Activated CD4-positive, alpha-beta T cell treated with anti-CD3 and anti-CD28 coated beads, Interleukin-10, Interleukin-2, amounts not matched to agents 100 ng/mL and 50 ng/mL, durations not matched to agents 16 hours and 8 hours (primary cell): ENCODE measurements around the gene TLCD3B.

Experiments
- DNase-seq: peaks from one replicate; pipeline ENCODE4 v3.0.0-alpha.2; 2020

TLCD3B gene, protein sequence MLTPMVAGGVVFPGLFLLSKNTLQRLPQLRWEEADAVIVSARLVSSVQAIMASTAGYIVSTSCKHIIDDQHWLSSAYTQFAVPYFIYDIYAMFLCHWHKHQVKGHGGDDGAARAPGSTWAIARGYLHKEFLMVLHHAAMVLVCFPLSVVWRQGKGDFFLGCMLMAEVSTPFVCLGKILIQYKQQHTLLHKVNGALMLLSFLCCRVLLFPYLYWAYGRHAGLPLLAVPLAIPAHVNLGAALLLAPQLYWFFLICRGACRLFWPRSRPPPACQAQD

DNA sequence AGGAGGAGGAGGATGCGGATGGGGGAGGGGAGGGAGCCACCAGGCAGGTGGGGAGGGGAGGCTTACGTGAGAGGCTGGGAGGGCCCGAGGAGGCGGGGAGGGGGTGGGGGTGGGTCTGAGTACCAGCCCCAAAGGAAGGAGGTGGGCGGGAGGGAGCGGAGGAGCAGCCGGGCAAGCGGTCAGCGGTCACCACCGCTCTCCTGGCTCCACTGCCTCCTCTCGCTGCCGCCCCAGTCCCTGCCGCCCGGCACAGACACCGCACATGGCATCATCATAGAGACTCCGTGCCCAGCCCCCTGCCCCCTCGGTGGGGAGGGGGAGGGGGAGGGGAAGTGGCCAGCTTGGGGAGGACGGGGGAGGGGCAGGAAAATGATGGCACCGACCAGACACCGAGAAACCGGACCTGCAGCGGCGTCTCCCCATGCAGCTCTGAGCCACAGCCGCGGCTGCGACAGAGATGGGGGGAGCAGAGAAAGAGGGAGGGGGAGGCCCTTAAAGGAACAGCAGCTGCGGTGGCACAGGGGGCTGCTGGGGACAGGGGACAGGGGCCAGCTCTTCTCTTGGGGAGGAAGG is at the start of gene TLCD3B:
TLCD3B (minus strand) TSS at position 431 of the 573 bp plus-strand sequence. CDS start 744 bp downstream, outside the sequence.
- DNase-seq, result no peak

DNA sequence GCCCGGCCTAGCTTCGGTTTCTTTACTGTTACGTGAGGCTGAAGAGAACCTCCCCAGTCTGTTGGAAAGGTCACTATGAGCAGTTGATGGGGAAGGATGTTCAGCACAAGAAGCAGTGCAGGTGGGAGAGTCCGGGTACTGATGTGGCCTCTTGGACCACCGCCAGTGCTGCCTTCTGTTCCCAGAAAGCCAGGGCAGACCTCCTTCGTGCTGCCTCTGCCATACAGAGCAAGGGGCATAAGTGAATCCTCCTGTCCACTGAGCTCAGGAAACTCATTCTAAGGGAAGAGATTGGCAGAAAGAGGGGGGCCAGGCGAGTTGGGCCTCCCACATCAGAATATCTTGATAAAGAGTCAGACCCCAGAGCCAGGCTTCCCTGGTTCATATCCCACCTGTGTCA is 48.4 kb upstream of the TLCD3B start:
- DNase-seq, result no peak

DNA sequence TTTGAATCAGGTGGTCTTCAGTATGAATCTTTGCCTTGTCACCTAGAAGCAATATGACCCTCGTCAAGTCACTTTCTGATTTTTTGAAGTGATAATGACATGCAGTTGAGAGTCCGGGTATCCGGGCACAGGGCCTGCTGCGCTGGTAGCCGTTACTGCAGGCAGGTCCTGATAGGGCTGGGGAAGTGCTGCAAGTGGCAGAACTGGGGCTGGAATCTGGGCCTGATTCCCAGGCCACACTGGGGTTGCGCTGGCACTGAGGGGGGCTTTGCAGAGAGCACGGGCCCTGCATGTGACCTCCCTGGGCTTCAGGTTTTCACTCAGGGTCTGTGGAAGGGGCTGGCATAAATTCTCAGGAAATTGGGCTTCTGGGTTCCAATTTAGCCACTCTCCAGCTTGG is 47.7 kb upstream of the TLCD3B start:
- no peak for DNase-seq

DNA sequence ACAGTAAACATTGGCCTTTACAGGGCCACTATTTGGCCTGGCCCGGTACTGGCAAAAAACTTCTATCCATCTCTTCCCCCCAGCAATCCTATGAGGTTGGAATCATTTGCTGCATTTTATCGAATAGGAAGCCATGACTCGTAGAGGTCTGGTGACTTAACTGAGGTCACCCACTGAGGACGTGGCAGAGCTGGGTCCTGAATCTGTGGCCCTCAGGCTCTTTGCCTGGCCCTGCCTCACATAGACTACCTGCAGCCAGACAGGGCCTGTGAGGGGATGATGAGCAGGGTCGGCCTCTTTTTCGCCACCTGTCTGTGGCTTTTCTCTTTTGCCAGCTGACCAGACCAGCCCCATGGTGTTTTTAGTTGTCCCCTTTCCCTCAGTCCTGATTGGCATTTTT is 46.6 kb upstream of the TLCD3B start:
- DNase-seq, result no peak

DNA sequence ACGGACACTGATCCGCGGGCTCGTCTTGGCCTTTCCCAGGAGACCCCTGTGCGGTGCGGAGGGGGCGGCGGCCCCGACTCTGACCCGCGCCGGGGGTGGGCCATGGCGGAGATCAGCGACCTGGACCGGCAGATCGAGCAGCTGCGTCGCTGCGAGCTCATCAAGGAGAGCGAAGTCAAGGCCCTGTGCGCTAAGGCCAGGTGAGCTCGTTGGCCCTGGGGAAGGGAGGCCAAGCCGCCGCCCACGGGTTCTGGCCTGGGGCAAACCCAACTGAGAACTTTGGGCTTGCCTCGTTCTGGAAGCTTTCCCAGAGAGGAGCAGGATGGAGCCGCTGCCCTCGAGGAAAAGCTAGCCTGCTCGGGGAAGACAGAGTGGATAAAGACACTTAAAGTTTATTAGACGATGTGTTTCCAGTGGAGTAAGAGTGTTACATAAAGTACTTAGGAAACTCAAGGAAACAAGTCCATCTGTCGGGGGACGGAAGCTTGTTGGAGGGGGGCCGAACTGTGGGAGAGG is 45.3 kb upstream of the TLCD3B start:
- DNase-seq, result no peak

DNA sequence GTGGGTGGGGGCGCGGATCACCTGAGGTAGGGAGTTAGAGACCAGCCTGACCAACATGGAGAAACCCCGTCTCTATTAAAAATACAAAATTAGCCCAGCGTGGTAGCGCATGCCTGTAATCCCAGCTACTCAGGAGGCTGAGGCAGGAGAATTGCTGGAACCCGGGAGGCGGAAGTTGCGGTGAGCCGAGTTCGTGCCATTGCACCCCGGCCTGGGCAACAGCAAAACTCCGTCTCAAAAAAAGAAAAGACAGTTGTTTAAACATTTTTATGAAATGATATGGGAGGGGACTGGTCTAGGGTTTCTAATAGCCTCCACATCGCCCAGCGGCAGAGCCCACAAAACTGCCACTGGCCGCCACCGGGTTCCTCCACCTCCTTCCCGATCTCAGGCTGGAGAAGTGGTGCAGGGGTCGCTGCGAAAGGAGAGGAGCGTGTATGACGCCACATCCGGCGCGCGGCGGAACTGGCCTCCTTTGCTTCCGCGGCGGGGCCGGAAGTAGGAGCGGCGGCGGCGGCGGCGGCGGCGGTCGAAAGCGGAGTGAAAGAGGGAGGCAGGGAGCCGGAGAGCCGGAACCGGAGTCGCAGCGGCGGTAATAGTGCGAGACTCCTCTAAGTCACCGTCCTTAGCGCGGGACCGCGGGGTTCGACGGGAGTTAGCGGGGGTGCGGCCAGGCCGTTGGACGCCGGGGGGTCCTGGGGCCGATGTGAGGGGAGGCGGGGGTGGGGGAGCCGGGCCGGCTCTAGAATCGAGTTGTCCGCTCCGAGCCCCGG is 44.6 kb upstream of the TLCD3B start, which contains the start of gene PPP4C:
PPP4C (plus strand) TSS at position 492 of the 773 bp plus-strand sequence. CDS start 384 bp downstream, outside the sequence.
- peak; percentile 92 for DNase-seq

DNA sequence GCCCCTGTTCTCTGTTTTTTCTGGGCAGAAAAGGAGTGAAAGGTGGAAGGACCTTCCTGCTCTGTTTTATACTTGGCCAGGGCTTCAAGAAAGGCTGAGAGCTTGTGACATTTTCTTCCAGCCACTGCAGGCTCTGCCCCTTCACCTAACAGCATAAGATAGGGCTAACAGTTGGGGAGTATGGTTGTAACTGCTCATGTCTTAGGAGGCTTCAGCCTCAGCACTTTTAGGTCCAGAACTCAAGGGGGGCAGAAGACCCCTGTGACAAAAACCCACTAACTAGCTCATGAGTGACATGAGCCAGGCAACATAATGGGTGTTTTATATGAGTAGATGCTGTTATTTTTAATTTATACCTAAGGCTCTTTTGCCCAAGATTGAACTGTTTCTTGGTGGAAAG is 39.4 kb upstream of the TLCD3B start:
- DNase-seq, result no peak

DNA sequence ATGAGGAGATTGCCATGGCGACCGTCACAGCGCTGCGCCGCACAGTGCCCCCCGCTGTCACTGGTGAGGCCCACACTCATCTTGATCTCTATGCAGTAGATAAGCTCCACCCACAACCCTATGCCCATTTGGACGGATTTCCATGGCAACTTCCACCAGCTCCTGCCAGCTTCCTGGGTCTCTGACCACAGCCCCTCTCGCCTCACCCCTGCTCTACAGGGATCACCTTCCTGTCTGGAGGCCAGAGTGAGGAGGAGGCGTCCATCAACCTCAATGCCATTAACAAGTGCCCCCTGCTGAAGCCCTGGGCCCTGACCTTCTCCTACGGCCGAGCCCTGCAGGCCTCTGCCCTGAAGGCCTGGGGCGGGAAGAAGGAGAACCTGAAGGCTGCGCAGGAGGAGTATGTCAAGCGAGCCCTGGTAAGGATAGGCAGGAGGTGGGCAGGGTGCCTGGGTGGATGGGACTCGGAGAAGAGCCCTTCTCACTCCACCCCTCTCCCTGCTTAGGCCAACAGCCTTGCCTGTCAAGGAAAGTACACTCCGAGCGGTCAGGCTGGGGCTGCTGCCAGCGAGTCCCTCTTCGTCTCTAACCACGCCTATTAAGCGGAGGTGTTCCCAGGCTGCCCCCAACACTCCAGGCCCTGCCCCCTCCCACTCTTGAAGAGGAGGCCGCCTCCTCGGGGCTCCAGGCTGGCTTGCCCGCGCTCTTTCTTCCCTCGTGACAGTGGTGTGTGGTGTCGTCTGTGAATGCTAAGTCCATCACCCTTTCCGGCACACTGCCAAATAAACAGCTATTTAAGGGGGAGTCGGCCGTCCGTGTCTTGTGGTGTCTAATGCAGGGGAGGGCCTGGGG is 38.8 kb upstream of the TLCD3B start:
- DNase-seq, result no peak

DNA sequence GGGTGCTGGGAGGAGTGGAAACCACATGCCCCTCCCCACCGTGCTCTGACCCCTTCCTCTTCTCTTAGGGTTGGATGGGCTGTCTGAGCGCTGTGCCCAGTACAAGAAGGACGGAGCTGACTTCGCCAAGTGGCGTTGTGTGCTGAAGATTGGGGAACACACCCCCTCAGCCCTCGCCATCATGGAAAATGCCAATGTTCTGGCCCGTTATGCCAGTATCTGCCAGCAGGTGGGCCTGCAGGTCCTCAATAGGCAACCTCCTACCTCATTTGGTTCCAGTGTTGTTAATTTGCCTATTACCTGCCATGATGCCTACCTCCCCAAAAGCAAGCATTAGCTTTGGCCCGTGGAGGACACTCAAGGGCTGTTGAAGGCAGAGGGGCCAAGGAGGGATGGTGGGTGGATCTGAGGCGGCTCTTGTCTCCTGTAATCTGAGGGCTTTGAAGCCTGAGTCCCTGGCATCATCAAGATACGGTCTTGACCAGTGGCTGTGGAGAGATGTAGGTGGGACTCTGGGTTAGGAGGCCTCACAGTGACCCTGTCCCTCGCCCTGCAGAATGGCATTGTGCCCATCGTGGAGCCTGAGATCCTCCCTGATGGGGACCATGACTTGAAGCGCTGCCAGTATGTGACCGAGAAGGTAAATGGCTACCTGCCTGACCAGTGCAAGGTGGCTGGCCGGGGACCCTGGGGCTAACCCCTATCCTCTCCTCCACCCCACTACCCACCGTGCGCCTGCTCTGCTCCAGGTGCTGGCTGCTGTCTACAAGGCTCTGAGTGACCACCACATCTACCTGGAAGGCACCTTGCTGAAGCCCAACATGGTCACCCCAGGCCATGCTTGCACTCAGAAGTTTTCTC is 37.9 kb upstream of the TLCD3B start:
- peak; percentile 48 for DNase-seq

DNA sequence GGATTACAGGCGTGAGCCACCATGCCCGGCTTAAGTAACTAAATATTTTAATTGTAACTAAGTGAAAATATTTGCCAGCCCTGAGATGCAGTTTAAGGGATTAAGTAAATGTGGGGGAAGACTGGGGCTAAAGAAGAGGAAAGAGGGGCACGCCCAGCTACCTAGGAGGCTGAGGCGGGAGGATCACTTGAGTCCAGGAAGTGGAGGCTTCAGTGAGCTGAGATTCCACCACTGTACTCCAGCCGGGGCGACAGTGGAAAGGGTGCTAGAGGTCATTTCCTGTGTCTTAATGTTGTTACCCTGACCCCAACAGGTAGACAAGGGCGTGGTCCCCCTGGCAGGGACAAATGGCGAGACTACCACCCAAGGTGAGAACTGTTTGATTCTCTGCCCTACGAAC is 37.3 kb upstream of the TLCD3B start:
- no peak for DNase-seq

DNA sequence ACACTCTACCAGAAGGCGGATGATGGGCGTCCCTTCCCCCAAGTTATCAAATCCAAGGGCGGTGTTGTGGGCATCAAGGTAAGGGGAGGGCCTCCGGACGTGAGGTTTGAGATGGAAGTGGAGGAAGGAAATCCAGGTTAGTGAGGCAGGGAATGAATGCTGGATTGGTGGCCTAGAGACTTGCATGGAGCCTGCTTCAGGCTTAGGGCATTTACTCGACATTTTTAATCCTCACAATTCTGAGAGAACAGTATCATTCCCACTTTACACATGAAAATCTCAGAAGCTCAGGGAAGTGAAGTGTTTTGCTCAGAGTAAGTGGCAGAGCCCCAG is 36.5 kb upstream of the TLCD3B start:
- DNase-seq, result no peak

DNA sequence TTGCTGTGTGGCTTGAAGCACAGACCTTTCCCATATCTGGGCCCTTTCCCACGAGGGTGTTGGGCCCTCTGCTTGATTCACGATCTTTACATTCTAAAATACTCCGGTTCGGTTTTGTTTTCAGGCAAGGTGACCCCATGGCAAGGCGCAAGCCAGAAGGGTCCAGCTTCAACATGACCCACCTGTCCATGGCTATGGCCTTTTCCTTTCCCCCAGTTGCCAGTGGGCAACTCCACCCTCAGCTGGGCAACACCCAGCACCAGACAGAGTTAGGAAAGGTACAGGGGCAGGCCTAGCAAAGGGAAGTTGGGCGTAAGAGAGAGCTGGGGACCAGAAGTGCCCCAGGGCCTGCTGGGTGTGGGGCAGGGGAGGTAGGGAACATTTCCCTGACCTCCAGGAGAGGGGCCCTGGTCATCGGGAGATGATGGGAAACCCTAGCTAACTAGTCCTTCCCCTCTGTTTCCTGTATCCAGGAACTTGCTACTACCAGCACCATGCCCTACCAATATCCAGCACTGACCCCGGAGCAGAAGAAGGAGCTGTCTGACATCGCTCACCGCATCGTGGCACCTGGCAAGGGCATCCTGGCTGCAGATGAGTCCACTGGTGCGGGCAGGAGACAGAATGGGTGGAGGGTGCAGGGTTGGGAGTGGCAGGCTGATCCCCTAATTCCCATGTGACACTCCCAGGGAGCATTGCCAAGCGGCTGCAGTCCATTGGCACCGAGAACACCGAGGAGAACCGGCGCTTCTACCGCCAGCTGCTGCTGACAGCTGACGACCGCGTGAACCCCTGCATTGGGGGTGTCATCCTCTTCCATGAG is 35.9 kb upstream of the TLCD3B start:
- DNase-seq, result no peak

DNA sequence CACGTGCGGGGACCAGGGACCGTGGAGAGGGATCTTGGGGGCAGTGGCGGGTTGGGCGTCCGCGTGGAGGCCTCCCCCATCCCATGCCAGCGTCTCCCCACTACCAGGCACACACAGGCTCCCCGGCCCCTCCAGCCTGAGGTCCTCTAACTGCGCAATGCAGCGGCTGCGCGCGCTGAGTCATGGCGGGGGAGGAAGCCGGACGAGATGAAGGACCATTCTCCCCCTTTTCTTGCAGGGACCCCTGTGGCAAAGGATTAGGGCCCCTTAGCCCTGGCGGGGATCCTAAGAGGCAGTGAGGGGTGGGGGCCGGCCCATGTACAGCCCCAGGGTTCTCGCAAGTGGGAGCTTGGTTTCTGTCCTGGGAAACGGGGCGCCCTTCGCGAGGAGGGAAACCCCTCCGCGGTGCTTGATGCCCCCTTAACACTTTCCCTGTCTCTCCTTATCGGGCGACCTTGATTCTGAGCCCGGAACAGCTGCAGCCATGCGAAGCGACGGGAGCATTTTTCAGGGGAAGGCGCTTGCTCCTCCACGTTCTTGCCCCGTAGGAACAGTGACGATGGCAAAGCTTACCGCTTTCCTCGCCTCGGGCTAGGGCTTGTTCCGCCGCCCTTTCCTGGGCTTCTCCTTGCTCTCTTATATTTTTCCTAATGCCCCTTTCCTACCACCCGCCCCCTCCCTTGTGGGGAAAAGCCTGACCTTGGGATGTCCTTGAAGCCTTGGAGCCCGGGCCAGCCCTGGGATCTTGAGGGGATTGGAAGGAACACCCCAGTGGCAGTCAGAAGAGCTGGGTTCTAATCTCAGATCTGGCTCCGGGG is 35.1 kb upstream of the TLCD3B start:
- DNase-seq, result no peak

DNA sequence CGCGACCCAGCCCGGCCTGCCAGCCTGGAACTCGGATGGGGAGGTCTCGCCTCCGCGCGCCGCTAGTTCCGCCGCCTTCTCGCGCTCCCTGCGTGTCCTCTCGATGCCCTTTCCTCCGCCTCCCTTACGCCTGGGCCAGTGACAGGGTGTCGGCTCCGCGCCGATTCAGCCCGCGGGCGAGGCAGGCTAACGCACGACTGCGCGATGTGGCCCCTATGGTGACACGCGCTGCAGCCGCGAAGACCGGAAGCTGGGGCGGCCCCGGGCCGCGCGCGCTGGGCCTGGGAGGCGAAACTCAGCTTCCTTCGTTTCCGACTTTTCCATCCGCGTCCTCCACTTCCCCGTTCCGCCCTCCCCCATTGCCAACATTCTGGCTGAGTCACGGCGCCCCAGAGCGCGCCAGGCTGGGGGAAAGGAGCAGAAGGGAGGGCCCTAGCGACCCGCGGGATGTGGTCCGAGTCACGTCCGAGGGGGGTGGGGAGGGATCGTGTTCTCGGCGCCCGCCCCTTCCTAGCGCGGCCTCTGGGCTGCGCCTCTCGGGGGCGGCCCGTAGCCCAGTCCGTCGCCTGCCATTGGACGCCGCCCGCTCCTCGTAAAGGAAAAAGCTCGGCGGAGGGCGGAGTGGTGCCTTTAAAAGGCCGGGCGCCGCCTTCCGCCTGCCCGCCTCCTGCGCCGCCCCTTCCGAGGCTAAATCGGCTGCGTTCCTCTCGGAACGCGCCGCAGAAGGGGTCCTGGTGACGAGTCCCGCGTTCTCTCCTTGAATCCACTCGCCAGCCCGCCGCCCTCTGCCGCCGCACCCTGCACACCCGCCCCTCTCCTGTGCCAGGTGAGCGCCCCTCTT is 34.3 kb upstream of the TLCD3B start, which contains the start of gene ALDOA:
ALDOA (plus strand) TSS at position 659 of the 841 bp plus-strand sequence. CDS start 1,138 bp downstream, outside the sequence.
- DNase-seq, result peak; percentile 98

DNA sequence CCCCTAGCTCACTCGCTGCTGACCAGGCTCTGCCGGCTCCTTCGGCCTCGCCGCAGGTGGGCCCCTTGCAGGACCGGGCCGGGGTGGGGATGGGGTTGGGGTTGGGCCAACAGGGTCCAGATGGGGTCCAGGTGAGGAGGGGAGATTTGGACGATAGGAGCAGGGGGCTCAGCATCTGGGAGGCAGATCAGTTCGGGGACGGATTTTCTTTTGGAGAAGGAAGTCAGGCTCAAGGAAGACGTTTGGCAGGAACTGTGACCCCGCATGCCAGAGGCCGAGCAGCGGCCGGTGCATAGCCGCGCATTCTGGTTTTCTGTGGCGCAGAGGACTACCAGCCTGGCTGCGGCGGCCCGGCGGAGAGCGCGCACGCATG is 33.6 kb upstream of the TLCD3B start:
- no peak for DNase-seq

DNA sequence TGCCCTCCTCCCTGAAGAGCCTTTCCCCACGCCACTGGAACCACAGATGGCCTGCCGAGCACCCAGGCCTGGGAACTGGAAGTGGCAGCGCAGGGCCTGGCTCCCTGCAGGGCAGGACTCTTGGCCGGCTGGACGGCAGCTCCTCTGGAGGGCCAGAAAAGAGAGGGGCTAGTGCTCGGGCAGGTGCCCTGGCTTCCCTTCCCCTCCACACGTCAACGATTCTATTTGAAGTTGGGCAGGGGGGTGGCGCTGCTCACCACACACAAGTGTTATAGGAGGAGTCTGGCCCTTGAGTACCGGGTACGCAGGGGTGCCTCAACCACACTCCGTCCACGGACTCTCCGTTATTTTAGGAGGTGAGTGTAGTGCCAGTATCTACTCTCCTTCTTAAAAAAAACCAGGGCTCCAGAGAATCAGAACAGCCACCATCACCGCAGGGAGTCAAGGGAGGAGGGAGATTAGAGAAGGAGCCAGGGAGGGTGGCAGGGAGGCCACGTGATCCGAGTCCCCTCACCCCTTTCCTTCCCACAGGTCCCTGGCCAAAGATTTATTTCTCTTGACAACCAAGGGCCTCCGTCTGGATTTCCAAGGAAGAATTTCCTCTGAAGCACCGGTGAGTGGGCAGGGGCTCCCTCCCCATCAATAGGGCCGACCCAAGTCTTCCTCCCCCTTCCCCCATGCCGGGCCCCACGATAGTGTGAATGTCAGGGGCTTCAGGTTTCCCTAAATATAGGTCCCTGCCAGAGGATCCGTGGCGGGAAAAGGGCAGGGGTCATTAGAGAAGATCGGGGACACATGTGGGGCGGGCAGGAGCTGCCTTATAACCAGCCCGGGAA is 33.0 kb upstream of the TLCD3B start:
- DNase-seq, result peak; percentile 86

DNA sequence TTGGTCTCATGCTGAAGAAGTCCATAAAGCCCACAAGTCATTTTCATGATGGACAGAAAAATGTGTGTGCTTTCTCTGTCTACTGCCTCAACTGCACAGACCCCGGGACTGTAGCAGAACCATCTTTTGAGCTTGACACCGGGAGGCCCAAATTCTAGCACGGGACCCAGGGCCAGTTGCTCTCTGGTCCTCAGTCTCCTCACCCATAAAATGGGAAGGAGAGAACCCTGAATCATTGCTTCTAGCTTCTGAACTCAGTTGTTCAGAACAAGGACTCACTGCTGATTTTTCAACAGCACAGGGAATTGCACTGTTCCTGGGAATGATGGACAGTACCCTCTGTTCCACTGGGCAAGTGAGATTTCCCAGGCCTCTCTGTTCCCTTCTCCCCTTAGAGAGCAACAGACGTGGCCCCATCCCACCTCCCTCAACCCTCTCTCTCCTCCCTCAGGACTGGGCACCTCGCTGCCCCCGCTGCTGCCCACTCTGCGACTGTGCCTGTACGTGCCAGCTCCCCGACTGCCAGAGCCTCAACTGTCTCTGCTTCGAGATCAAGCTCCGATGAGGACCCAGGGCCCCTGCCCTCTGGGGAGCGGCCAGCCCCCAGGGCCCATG is 32.3 kb upstream of the TLCD3B start:
- DNase-seq, result no peak
